Posterior cingulate gyrus (tissue), 11 donors: ENCODE data around the gene CDKN2AIP.

Experiments
- DNase-seq, 10 donors: peaks; one replicate each; pipeline versions ENCODE4 v3.0.0 to v3.0.0-alpha.2; 2020 to 2021; ENCODE audit warnings: mixed read lengths in 3 of 10
- intact Hi-C: fragments of 100-400 bp; cut with DNase I; formaldehyde crosslinking; loops from one replicate; pipeline ENCODE4 v1.15.1; 2023

Gene CDKN2AIP

GRCh38 chr4:183444214-183445096 lies at the start of gene CDKN2AIP:
Gene CDKN2AIP, plus strand, starts transcription at chr4:183444636. Its CDS starts 162 bp downstream, at chr4:183444798.
- intact Hi-C loops: loop anchor here (2.0 kb wide), 2 partner anchors 38 to 62 kb away; no protein-coding TSS in a partner anchor

GRCh38 chr4:183395395-183395794 lies 49.0 kb upstream of the CDKN2AIP start:
- peak in 1 of 10 donors; percentile 56 for DNase-seq
- intact Hi-C loops: no loop called here

More at GRCh38 chr4:183444214-183445096, at the start of gene CDKN2AIP:
- DNase-seq: peak; percentile 85 to 98 (median 88)

GRCh38 chr4:183396227-183396637 lies 48.2 kb upstream of the CDKN2AIP start:
- intact Hi-C loops: no loop called here
- peak in 1 of 10 donors; percentile 3 for DNase-seq

GRCh38 chr4:183397741-183398297 lies 46.6 kb upstream of the CDKN2AIP start:
- peak in 1 of 10 donors; percentile 68 for DNase-seq
- intact Hi-C loops: no loop called here

- intact Hi-C loops: no loop called here
Observed at GRCh38 chr4:183398298-183399125, 45.9 kb upstream of the CDKN2AIP start.

GRCh38 chr4:183399126-183399522 lies 45.3 kb upstream of the CDKN2AIP start:
- peak in 1 of 10 donors; percentile 43 for DNase-seq
- intact Hi-C loops: no loop called here

More at GRCh38 chr4:183398298-183399125, 45.9 kb upstream of the CDKN2AIP start:
- peak; percentile 50 to 94 (median 71) for DNase-seq

GRCh38 chr4:183399616-183400015 lies 44.8 kb upstream of the CDKN2AIP start:
- intact Hi-C loops: loop anchor here (10.0 kb wide), 1 partner anchor 325 kb away; no protein-coding TSS in a partner anchor
- DNase-seq: peak in 1 of 10 donors; percentile 7

- intact Hi-C loops: loop anchor here (10.0 kb wide), 1 partner anchor 325 kb away; no protein-coding TSS in a partner anchor
Observed at GRCh38 chr4:183400035-183400434, 44.4 kb upstream of the CDKN2AIP start.

GRCh38 chr4:183401473-183401872 lies 43.0 kb upstream of the CDKN2AIP start:
- intact Hi-C loops: loop anchor here (10.0 kb wide), 1 partner anchor 327 kb away; no protein-coding TSS in a partner anchor
- DNase-seq: peak in 1 of 10 donors; percentile 4

More at GRCh38 chr4:183400035-183400434, 44.4 kb upstream of the CDKN2AIP start:
- no peak for DNase-seq

GRCh38 chr4:183402771-183403170 lies 41.7 kb upstream of the CDKN2AIP start:
- DNase-seq: peak in 1 of 10 donors; percentile 49
- intact Hi-C loops: loop anchor here (10.0 kb wide), 1 partner anchor 328 kb away; no protein-coding TSS in a partner anchor

GRCh38 chr4:183403486-183403885 lies 41.0 kb upstream of the CDKN2AIP start:
- peak in 1 of 10 donors; percentile 52 for DNase-seq
- intact Hi-C loops: loop anchor here (10.0 kb wide), 1 partner anchor 329 kb away; no protein-coding TSS in a partner anchor

GRCh38 chr4:183403961-183404360 lies 40.5 kb upstream of the CDKN2AIP start:
- DNase-seq: peak in 1 of 10 donors; percentile 47
- intact Hi-C loops: loop anchor here (10.0 kb wide), 1 partner anchor 329 kb away; no protein-coding TSS in a partner anchor

- DNase-seq: peak in 1 of 10 donors; percentile 68
- intact Hi-C loops: loop anchor here (10.0 kb wide), 1 partner anchor 331 kb away; no protein-coding TSS in a partner anchor
Observed at GRCh38 chr4:183405303-183405702, 39.1 kb upstream of the CDKN2AIP start.

GRCh38 chr4:183407128-183407585 lies 37.3 kb upstream of the CDKN2AIP start:
- DNase-seq: peak; percentile 77 to 99 (median 92)
- intact Hi-C loops: loop anchor here (2.0 to 10.0 kb wide), 3 partner anchors 38 to 332 kb away; partner anchors contain the start of gene CDKN2AIP

- intact Hi-C loops: loop anchor here (2.0 to 10.0 kb wide), 3 partner anchors 37 to 333 kb away; partner anchors contain the start of gene CDKN2AIP
- peak in 1 of 10 donors; percentile 67 for DNase-seq
Observed at GRCh38 chr4:183407635-183408464, 36.6 kb upstream of the CDKN2AIP start.

- intact Hi-C loops: loop anchor here (10.0 kb wide), 1 partner anchor 334 kb away; no protein-coding TSS in a partner anchor
- DNase-seq: peak in 1 of 10 donors; percentile 38
Observed at GRCh38 chr4:183408796-183409195, 35.6 kb upstream of the CDKN2AIP start.

GRCh38 chr4:183409483-183409882 lies 35.0 kb upstream of the CDKN2AIP start:
- DNase-seq: peak in 1 of 10 donors; percentile 33
- intact Hi-C loops: loop anchor here (10.0 kb wide), 1 partner anchor 335 kb away; no protein-coding TSS in a partner anchor

GRCh38 chr4:183409934-183410333 lies 34.5 kb upstream of the CDKN2AIP start:
- intact Hi-C loops: loop anchor here (10.0 kb wide), 1 partner anchor 335 kb away; no protein-coding TSS in a partner anchor
- DNase-seq: peak in 1 of 10 donors; percentile 68
